Adrenal gland (tissue), 12 donors: Measurements from ENCODE around the gene SLC20A1. TPM values are rescaled to one million over a fixed set of nuclear protein-coding genes. Genes with fewer than 3 reads are reported as not detected.
"Not testable (repeated sequence)": the region's sequence is repeated elsewhere in the genome, so short reads cannot be mapped to it uniquely, and the experiment has no call there.

ENCODE experiments used
- DNase-seq, 7 donors: peaks; one replicate each; pipeline ENCODE4 v3.0.0-alpha.2; 2019 to 2020
- H3K27ac ChIP-seq, 5 donors: fragments of 200-600 bp; sonication (generic) in 4 of 5; 1 replicate in 3 of 5; 2 replicates in 2 of 5; pipeline versions ENCODE4 v1.5.1 to v1.8.0; 2016 to 2020; ENCODE audit warnings: mild to moderate bottlenecking in 1 of 5
- H3K27me3 ChIP-seq: fragments of 200-600 bp; 2 replicates; pipeline ENCODE4 v1.8.0; 2021
- H3K36me3 ChIP-seq, 2 donors: fragments of 200-600 bp; replicated peaks in 1 of 2; 1 replicate in 1 of 2; 2 replicates in 1 of 2; pipeline versions ENCODE4 v1.5.1 to v1.8.0; 2018 to 2022
- H3K4me1 ChIP-seq, 2 donors: fragments of 200-600 bp; replicated peaks in 1 of 2; 1 replicate in 1 of 2; 2 replicates in 1 of 2; pipeline versions ENCODE4 v1.5.1 to v1.8.0; 2018 to 2021
- H3K4me3 ChIP-seq, 4 donors: fragments of 200-600 bp; sonication (generic) in 3 of 4; one replicate each; pipeline ENCODE4 v1.5.1; 2016 to 2018
- H3K9me3 ChIP-seq, 3 donors: fragments of 200-600 bp; sonication (generic) in 1 of 3; replicated peaks in 1 of 3; 1 replicate in 2 of 3; 2 replicates in 1 of 3; pipeline versions ENCODE4 v1.5.1 to v1.8.0; 2016 to 2021
- CTCF ChIP-seq, 6 experiments: fragments of 450-650 bp in 4 of 6; fragments of 200-600 bp in 2 of 6; sonication (generic) in 1 of 6; IDR thresholded peaks; 1 replicate in 5 of 6; 2 replicates in 1 of 6; pipeline versions ENCODE4 v1.5.1 to v1.8.0; 2016 to 2021; ENCODE audit warnings: antibody characterized with exemption in 6 of 6, mild to moderate bottlenecking in 2 of 6, moderate library complexity in 1 of 6
- POLR2A ChIP-seq, 2 donors: fragments of 450-650 bp; IDR thresholded peaks; one replicate each; pipeline ENCODE4 v1.6.1; 2017; ENCODE audit warnings: antibody characterized with exemption in 2 of 2, mild to moderate bottlenecking in 2 of 2, moderate library complexity in 1 of 2
- WGBS, 4 donors: extraction: QIAGEN DNeasy Blood & Tissue Kit in 2 of 4; methylation state at CpG; one replicate each; pipeline versions ENCODE4 v1.1.5 to v1.1.7; 2013 to 2017; 5-methylcytosine and 5-hydroxymethylcytosine counted together
- intact Hi-C, 2 donors: fragments of 100-400 bp; cut with DNase I; formaldehyde crosslinking; loops; one replicate each; pipeline versions ENCODE4 v1.14.1 to v1.15.0; 2022 to 2023
- polyA plus RNA-seq, 3 donors: library from polyadenylated mRNA; stranded (reverse); fragments of 200-250 nt in 2 of 3; fragments of 350-450 nt in 1 of 3; fragmentation: Illumina TruSeq in 1 of 3; extraction: RNeasy Lipid Tissue Mini Kit (QIAGEN cat#74804) in 1 of 3; gene quantifications; one replicate each; pipeline ENCODE4 v1.2.3, GENCODE V29; 2013 to 2014
- total RNA-seq, 9 donors: library from RNA; depleted of rRNA in 4 of 9; stranded (reverse); fragments of >200 nt in 4 of 9; fragments of 120-200 nt in 1 of 9; fragmentation: NEBNext Ultra II Directional in 1 of 9; extraction: Animal tissue kit (Norgen Biotek cat#: 25700) in 1 of 9; gene quantifications; one replicate each; pipeline versions ENCODE4 v1.1.0 to v1.2.4, GENCODE V29; 2013 to 2023
- donor health status: healthy with polysubstance abuse.
- donor health status: Bipolar disorder and iron deficiency.
- donor health status: DM: yes; HTN: yes; CAD: no.
- donor health status: DM: no; HTN: no; CAD: no.
- donor health status: DM: no; HTN: no; CAD: no.
- donor health status: DM: yes; HTN: yes; CAD: no.

Gene SLC20A1
- total and polyA plus RNA-seq, 12 donors: 6.9 to 28.1 (median 21.5) TPM

GRCh38 chr2:112614201-112614840, 31.4 kb upstream of the SLC20A1 start:
- 67 to 83% (median 76%) methylated on average over 9 to 13 of the region's 13 CpGs for WGBS, 4 donors
- H3K4me3 ChIP-seq: no peak overlapping the region
- no peak overlapping the region for H3K27ac ChIP-seq
- no peaks in the 10 kb centered on the region for H3K27me3 ChIP-seq
- no peak for TF ChIP-seq POLR2A (IDR thresholded peaks at IDR 0.05)
- intact Hi-C loops: no loop called here
- no peaks in the 10 kb centered on the region for H3K9me3 ChIP-seq
- H3K4me1 ChIP-seq: no peaks in the 10 kb centered on the region
- no peaks in the 10 kb centered on the region for H3K36me3 ChIP-seq
- DNase-seq: no peak

GRCh38 chr2:112615051-112615450, 30.7 kb upstream of the SLC20A1 start:
- H3K4me1 ChIP-seq: no peaks in the 10 kb centered on the region
- WGBS, 4 donors: 89 to 100% (median 96%) methylated on average over 5 to 8 of the region's 8 CpGs
- H3K27ac ChIP-seq: no peak overlapping the region
- intact Hi-C loops: no loop called here
- H3K9me3 ChIP-seq: no peaks in the 10 kb centered on the region
- no peaks in the 10 kb centered on the region for H3K27me3 ChIP-seq
- no peak for TF ChIP-seq CTCF (IDR thresholded peaks at IDR 0.05)
- TF ChIP-seq POLR2A (IDR thresholded peaks at IDR 0.05): no peak
- H3K36me3 ChIP-seq: no peaks in the 10 kb centered on the region
- no peak overlapping the region for H3K4me3 ChIP-seq
- DNase-seq: no peak

GRCh38 chr2:112615798-112616197, 29.9 kb upstream of the SLC20A1 start:
- 86 to 100% (median 95%) methylated on average over 1 to 2 of the region's 2 CpGs for WGBS, 4 donors
- intact Hi-C loops, H3K36me3 ChIP-seq, H3K4me3 ChIP-seq, H3K9me3 ChIP-seq, H3K27ac ChIP-seq, DNase-seq, H3K4me1 ChIP-seq, H3K27me3 ChIP-seq: not testable (repeated sequence)

- Histone ChIP-seq H3K27me3 (no peaks in the 10 kb centered on the region), H3K4me3 (no peak overlapping the region), H3K9me3 (no peaks in the 10 kb centered on the region), H3K36me3 (no peaks in the 10 kb centered on the region), H3K27ac (no peak overlapping the region), H3K4me1 (no peaks in the 10 kb centered on the region)
- WGBS, 4 donors: 77 to 90% (median 82%) methylated on average over 6 of the region's 6 CpGs
- DNase-seq: no peak
- intact Hi-C loops: no loop called here
- no peak for TF ChIP-seq POLR2A (IDR thresholded peaks at IDR 0.05)
- TF ChIP-seq CTCF (IDR thresholded peaks at IDR 0.05): no peak
Observed at GRCh38 chr2:112618383-112618782, 27.4 kb upstream of the SLC20A1 start.

- H3K4me1 ChIP-seq: peaks cover 0 to 5% of the 10 kb centered on the region in 2 donors
- WGBS, 4 donors: 84 to 88% (median 87%) methylated on average over 22 of the region's 22 CpGs
- H3K27ac ChIP-seq: peak overlapping the region in 2 of 5 donors; percentile 67 to 84
- no peaks in the 10 kb centered on the region for H3K36me3 ChIP-seq
- DNase-seq: no peak
- no peaks in the 10 kb centered on the region for H3K9me3 ChIP-seq
- intact Hi-C loops: loop anchor here in 1 of 2 donors (10.0 kb wide), 2 partner anchors 63 to 103 kb away; partner anchors contain the start of gene NT5DC4
- no peaks in the 10 kb centered on the region for H3K27me3 ChIP-seq
- TF ChIP-seq POLR2A (IDR thresholded peaks at IDR 0.05) (no peak), CTCF (IDR thresholded peaks at IDR 0.05) (no peak)
- no peak overlapping the region for H3K4me3 ChIP-seq
Observed at GRCh38 chr2:112621790-112622527, 23.8 kb upstream of the SLC20A1 start.
